MM.1S (cell line): ENCODE measurements around the gene EMID1.

Experiments used
- CTCF ChIP-seq: fragments of 300-600 bp; sonication (generic); IDR thresholded peaks from 2 replicates; pipeline ENCODE4 v1.5.1; 2016; ENCODE audit warnings: antibody characterized with exemption, low read length, mixed read lengths
- EZH2 ChIP-seq: fragments of 300-600 bp; sonication (generic); optimal IDR thresholded peaks from 2 replicates; pipeline ENCODE3; 2017; ENCODE audit warnings: low read depth, mild to moderate bottlenecking, antibody characterized with exemption, low read length, mixed read lengths

DNA sequence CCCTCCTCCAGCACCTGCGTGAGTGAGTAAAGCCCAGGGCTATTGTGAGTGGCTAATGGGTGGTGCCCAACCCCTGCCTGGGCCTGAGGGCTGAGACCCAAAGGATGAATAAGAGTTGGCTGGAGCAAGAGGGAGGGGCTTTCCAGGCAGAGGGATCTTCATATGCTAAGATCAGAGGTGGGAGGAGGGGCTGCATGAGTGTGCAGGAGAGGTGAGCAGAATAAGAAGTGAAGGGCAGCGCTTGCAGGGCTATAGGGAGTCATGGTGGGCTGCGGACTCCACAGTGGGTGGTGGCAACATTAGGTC lies 3.9 kb downstream of the EMID1 start:
- no peak for TF ChIP-seq EZH2
- TF ChIP-seq CTCF, result no peak
